RCC 7860 (cell line): ENCODE measurements around the gene RFK.
"Not testable (repeated sequence)": the region's sequence is repeated elsewhere in the genome, so short reads cannot be mapped to it uniquely, and the experiment has no call there.

Experiments used
- DNase-seq: peaks from one replicate; pipeline ENCODE4 v3.0.0-alpha.2; 2015; ENCODE audit warnings: low spot score
- FAIRE-seq: peaks from 2 replicates; lab custom pipeline; 2012; peaks lifted over from hg19 to GRCh38; lab: Jason Lieb, UNC

RFK gene

DNA sequence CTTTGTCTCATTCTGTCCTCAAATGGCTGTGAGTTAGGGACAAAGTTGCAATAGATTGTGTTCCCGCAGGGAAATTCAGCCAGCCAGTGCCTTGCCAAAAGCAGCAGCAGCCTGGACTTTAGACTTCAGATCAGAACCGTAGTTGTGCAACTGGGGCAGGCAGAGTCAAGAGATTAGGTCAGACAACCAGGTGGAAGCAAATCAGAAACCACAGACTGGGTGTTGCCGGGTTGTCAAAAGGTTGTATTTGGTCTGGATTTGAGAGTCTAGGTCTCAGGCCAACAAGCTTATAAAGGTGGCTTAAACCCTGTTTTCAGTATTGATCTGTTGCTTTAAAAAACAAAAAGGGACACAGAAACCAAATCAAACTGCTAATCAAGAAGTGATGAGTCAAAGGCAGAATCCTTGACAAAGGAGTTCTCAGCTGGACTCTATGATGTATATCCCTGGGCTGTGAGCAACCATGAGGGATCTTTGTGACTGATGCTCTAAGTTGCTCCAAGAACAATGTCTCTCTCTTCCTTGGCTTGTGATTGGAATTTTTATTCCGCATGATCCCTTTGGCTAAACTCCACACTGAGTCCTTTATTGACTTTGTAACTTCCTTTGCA, 20.9 kb downstream of the RFK start:
- FAIRE-seq = no peak
- peak; percentile 41 for DNase-seq

DNA sequence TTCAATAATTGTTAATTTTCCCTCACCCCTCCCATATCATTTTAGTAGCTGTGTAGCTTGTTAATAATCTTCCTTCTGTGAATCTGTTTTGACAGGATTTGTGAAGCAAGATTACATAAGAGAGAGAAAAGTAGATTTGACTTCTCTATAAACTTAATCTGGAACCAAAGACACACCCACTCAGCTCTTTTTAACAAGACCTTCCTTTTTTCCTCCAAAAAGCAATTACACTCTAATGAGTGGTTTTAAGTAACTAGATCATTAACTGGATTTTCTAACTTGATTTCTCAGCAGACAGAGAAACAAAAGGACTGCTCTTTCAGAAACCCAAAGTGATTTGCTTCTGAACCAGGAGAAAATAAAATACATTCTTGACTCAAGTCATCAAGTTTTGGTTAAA, 21.9 kb downstream of the RFK start:
- DNase-seq = no peak
- FAIRE-seq = no peak

DNA sequence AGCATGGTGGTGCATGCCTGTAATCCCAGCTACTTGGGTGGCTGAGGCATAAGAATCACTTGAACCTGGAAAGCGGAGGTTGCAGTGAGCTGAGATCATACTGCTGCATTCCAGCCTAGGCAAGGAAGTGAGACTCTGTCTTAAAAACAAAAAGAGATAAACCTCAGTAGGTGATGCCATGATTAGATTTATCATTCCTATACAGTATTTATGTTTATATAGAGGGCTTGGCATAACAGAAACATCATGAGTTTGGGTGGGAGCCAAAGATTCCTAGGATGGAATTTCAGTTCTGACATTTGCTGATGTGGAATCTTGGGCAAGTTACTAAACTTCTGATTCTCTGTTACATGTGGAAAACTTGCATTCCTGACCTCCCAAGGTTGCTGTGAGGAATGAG, 22.3 kb downstream of the RFK start:
- FAIRE-seq (no peak), DNase-seq (peak; percentile 18)

DNA sequence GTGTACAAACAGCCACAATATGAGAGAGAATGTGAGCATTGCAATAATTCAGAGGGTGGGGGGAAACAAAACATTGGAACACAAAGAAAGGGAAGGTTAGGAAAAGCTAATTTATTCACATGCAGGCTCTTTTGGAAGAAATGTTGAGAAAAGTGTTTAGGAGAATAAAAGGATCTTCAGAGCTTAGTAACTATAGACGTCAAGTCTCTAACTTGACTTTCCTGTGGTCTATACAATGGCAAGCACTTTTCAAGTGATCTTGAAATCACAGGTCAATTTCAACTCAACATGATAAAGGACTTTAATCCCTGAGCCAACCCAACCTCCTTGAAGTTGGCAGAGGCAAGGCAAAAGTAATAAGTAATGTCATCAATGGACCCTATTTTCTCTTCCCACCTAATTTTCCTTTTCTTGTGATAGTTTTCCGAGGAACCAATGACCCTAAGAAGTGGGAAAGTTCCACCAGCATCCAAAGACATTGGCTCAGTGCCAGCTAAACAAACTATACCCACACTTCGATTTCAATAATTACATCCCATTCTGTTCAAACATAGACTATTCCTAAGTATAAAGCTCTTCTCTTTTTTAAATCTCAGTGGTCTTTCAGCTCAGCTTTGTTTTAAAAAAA, 23.7 kb downstream of the RFK start:
- no peak for FAIRE-seq
- no peak for DNase-seq

DNA sequence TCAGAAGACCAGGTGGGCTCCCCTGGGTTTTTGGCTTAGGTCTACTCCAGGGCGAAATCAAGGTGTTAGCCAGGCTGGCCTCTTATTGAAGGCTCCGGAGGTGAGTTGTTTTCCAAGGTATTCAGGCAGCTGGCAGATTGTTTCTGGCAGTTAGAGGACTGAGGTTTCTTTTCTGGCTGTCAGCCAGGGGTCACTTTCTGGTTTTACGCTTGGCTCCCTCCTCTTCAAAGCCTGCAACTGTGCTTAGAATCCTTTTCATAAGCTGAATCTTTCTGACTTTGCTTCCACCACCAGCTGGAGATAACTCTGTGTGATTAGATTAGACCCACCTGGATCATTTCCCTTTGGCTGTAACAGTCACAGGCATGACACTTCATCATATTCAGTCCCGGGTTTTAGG, 24.6 kb downstream of the RFK start:
- DNase-seq (peak; percentile 90), FAIRE-seq (peak; percentile 97)

DNA sequence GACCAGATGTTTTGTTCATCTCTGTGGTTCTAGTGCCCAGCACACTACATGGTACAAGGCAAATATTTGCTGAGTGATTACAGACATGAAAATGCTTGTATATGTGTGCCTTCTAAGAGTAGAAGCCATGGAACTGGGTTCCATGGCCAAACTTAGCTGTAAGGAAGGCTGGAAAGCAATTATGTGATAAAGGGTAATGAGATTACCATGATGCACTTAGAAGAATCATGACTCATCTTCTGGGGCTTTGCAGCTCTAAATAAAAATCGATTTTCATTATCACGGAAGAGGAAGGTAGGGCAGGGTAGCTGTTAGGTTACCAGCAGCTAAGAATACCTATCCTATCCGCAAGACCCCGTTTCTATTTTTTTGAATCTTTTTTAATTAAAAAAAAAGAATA, 28.0 kb downstream of the RFK start:
- no peak for FAIRE-seq

DNA sequence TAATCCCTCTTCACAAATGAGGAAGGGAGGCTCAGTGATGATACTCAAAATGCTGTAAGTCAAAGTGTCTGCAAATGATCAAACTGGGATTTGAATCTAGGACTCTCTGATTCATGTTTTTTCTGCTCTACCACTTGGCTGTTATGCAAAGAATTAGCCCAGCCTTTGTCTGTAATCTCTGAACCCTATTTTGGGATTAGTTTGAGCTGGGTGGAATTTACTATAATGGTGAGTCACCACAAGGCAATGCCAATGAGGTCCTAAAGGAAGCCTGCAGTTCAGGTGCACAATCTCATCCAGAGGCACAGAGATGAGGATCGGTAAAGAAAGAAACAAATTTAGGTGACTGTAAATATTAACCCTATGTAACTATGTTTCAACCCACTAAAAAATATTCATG, 29.2 kb downstream of the RFK start:
- DNase-seq (peak; percentile 86), FAIRE-seq (peak; percentile 88)

More for the DNA sequence above, 28.0 kb downstream of the RFK start:
- no peak for DNase-seq

DNA sequence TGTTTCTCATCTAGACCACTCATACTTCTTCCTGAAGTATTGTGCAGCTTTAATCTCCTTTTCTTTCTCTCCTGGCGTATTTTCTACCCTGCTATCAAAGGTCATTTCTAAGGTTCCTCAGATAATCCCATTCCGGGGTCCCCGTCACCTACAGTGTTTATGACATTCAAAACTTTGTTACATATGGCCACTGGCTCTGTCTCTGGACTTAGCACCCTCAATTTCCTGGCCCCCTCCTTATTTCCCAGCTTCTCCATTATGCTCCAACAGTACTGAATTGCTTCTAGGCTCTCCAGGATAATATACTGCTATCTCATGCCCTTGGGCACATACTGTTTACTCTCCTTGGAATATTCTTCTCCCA, 31.2 kb downstream of the RFK start:
- DNase-seq (no peak), FAIRE-seq (no peak)

DNA sequence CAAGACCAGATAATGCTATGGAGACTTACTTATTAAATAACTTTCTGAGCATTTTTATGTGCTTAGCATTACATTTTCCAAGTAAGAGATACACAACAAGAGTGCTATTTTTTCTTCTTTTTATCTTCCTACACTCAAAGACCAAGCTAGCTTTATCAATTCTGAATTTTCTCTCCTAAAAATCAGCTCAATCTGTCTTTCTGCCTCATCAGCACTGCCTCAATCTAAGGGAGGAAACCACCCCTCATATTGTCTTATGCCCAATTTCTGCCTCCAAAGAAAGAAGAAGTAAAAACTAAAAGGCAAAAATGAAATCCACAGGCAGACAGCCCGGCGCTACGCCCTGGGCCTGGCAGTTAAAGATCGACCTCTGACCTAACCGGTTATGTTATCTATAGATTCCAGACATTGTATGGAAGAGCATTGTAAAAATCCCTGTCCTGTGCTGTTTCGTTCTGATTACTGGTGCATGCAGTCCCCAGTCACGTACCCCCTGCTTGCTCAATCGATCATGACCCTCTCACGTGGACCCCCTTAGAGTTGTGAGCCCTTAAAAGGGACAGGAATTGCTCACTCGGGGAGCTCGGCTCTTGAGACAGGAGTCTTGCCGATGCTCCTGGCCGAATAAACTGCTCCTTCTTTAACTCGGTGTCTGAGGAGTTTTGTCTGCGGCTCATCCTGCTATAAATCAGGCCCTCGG, 31.7 kb downstream of the RFK start:
- not testable (repeated sequence) for FAIRE-seq, DNase-seq

DNA sequence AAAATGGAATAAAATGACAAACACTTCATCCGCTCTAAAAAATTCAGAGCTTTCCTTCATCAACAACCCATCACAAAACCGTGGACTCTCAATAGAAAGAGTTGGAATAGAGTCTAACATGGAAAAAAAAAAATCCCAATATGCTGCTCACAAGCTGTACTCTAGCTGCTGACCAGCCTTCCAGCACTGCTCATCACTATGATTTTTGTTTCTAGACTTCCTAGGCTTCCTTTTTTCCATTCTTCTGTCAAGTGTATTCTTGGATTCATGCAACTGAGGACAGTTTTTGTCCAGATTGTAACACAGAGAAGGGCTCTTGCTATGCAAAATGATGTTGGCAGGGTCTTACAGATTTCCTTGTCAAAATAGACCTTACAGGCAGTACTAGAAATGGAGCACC, 34.5 kb downstream of the RFK start:
- DNase-seq (no peak), FAIRE-seq (no peak)

DNA sequence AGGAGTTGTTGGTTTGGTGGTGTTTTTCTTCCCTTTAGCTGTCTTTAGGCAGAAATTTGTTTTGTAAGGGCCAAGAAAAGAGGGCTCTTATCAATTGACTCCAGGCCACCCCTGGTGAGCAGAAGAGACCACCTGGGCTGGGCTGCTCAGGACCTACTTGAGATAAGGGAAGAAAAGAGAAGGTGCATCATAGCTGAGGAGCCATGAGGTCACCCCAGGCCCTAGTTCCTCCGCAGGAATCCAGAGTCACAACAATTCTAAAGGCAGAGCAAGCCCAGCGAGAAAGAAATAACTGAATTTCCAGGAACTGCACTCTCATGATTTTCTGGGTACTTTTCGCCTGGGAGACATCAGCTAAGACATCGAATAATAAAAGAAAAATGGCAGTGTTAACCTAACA, 34.9 kb downstream of the RFK start:
- no peak for FAIRE-seq
- DNase-seq = no peak

DNA sequence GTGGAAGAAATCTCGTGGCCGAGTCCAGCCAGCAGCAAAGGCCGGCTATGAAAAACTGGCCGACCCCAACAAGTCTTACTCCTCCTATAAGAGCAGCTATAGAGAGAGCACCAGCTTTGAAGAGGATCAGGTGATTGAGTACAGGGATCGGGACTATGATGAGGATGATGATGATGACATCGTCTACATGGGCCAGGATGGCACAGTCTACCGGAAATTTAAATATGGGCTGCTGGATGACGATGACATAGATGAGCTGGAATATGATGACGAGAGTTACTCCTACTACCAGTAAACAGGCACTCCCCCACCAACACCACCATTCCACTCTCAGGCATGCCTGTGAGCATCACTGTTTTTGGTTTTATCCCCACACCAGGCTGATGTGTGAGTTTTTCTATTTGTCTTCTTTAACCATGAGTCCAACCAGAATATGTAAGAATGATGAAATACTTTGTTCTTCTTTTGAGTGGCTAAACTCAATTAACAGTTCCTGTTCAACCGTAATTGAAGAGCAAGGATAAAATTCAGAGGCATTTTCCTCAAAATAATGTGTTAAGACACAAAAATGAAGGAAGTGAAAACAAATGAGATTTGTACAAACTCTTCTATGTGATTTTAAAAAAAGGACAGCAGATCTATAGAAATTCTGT, 35.5 kb downstream of the RFK start:
- DNase-seq (no peak), FAIRE-seq (no peak)

DNA sequence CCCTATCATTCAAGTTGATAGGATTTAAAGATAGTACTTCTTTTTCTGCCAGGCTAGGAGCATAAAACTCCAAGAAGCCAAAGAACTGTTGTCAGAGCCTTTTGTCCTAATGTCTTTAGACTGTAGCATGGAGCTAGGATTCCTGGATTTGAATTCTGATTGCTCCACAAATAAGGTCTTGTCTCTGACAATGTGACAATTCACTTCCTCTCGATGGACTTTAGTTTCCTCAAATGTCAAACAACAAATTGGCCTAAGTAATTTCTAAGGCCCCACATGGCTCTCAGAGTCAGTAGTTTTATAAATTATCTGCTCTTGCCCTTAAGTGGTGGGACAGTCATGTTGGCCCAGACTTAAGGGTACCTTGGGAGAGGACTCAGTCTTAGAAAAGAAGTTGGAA, 36.7 kb downstream of the RFK start:
- FAIRE-seq = no peak
- DNase-seq = no peak

DNA sequence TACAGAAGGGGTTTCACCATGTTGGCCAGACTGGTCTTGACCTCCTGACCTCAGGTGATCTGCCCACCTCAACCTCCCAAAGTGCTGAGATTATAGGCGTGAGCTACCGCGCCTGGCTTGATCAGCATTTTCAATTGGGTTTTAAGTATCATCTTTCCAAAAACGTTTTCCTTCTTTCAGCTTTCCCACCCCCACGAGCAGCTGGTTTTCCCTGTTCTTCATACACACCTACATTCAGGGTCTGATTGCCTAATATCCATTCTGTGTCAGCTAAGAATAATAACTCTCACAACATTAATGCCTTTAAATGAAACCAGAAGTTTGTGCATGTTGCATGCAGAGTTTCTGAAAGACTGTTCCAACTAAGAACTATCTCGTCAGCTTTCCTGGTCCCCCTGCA, 38.3 kb downstream of the RFK start:
- DNase-seq (no peak), FAIRE-seq (no peak)

DNA sequence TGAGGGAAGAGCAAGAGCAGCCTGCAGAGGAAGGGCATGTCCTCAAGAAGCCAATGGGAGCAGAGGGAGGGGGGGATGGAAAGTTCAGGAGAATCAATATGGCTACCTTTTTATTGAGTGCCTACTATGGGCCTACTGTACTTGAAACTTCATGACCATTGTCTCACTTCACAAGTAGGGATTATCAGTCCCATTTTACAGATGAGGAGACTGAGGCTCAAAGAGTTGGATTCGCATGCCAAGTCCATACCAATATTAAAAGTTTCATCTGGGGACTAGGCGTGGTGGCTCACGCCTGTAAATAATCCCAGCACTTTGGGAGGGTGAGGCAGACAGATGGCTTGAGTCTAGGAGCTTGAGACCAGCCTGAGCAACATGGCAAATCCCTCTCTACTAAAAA, 40.0 kb downstream of the RFK start:
- FAIRE-seq = no peak
- no peak for DNase-seq

DNA sequence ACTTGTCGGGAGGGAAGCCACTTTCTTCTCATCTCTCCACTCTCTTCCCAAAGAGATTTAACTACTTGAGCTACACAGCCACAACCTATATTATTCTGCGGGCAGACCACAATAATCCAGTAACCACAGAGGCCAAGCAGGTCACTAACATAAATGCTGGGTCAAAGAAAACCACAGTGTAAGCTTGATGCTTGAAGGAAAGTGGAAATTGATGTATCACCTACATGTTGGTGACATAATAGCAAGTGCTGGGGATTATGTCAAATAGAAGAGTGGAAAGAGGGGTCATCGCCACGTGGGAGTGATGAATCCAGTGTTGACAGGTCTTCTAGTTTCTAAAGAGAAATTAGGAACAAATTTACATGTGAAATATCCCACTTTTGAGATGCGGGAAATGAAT, 40.9 kb downstream of the RFK start:
- peak; percentile 85 for FAIRE-seq

DNA sequence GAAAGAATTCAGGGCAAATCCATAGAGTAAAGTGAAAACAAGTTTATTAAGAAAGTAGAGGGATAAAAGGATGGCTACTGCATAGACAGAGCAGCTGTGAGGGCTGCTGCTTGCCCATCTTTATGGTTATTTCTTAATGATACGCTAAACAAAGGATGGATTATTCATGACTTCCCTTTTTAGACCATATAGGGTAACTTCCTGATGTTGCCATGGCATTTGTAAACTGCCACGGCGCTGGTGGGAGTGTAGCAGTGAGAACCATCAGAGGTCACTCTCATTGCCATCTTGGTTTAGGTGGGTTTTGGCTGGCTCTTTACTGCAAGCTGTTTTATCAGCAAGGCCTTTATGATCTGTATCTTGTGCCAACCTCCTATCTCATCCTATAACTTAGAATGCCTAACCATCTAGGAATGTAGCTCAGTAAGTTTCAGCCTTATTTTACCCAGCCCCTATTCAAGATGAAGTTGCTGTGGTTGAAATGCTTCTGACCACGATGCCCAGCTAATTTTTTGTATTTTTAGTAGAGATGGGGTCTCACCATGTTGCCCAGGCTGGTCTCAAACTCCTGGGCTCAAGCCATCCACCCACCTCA, 42.1 kb downstream of the RFK start:
- FAIRE-seq (no peak), DNase-seq (no peak)

More for the DNA sequence above, 40.9 kb downstream of the RFK start:
- peak; percentile 75 for DNase-seq

DNA sequence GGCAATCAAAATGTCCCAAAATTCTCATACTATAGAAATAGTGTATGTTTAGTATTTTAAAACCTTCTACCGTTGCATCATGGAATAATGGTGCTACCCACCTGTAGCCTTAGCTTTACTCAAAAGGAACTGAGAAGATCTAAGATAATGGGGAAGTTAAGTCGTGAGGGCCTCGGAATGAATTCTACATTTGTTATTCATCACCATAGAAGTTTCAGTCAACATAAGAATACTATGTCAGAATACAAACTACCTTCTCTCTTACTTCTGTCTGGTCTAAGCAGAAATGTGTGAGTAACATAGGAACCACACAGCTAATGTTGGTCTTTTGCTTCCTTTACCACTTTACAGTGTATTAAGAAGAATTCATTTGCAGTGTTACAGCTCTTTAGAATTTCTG, 43.2 kb downstream of the RFK start:
- DNase-seq = no peak
- no peak for FAIRE-seq

DNA sequence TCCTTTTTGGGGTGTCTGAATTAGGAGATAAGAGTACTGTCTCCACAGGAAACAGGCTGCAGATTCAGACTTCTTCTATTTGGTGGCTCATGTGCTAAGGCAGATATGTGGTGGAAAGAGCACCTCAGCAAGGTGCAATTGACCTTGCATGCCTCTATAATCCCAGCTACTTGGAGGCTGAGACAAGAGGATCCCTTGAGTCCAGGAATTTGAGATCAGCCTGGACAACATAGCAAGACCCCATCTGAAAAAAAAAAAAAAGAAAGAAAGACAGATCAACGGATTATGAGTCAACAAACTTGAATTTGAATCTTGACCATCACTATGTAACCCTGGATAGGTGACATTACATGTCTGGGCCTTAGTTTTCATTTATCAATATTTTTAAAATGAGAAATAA, 44.4 kb downstream of the RFK start:
- FAIRE-seq (no peak), DNase-seq (no peak)

DNA sequence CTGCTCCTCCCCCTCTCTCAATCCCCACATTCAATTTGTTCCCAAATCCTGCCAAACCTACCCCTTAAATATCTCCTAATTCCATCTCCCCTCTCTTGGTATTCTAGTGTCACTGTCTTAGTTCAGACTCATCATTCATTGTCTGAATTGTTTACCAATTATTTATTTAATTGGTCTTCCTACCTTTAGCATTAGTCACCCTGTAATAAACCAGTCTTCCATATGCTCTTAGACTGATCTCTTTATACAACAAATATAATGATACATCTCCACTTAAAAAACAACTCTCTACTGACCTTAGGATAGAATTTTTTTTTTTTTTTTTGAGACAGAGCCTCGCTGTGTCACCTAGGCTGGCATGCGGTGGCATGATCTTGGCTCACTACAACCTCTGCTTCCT, 51.4 kb downstream of the RFK start:
- DNase-seq = no peak
- FAIRE-seq = no peak

DNA sequence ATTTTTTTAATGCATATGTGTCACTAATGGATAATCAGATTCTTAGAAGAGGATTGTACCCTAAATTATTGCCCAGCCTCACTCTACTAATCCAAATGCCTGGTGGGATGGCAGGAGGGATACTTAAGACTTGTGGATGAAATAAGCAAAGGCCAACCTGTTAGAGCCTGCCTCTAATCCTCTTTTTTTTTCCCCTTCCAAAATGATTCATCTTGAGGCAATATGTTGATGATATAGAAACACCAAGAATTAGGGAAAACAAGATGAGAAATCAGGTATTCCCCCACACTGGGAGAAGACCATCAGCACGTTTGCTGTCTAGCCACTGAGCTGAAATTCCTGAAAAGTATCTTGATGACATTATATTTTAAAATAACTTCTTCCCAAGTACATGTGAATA, 52.0 kb downstream of the RFK start:
- FAIRE-seq (no peak), DNase-seq (no peak)

DNA sequence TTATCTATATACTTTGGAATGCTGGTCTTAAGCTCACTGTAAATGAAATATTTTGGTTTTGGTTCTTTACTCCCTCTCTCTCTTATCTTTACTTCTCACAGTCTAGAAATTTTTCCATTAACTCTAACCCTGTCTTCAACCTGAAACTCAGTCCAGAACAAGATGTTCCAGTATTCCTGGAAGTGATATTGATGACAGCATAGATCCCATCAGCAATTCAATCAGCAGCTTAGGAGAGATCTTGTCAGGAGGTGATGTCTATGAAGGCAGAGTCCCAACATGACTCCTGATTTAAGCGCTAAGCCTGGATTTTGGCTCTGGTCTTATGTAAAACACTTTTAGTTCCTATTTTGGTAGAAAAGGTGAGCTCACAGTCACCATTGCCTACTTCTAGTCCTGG, 52.6 kb downstream of the RFK start:
- no peak for DNase-seq
- no peak for FAIRE-seq
